Parathyroid adenoma (tissue), 2 donors: ENCODE measurements around the gene ZNF12.

Experiments
- H2AFZ ChIP-seq: fragments of 300-600 bp; sonication (generic); one replicate; pipeline ENCODE4 v1.7.0; 2017; ENCODE audit warnings: antibody characterized with exemption, mild to moderate bottlenecking
- H3K27ac ChIP-seq: fragments of 300-600 bp; sonication (generic); one replicate; pipeline ENCODE4 v1.7.0; 2017
- H3K27me3 ChIP-seq: fragments of 300-600 bp; sonication (generic); one replicate; pipeline ENCODE4 v1.7.0; 2017; ENCODE audit warnings: low read length; ENCODE audit not compliant: control insufficient read depth, insufficient read depth
- H3K36me3 ChIP-seq: fragments of 300-600 bp; sonication (generic); one replicate; pipeline ENCODE4 v1.7.0; 2017; ENCODE audit warnings: low read length; ENCODE audit not compliant: control insufficient read depth, insufficient read depth
- H3K4me1 ChIP-seq: fragments of 300-600 bp; sonication (generic); one replicate; pipeline ENCODE4 v1.7.0; 2017; ENCODE audit warnings: control low read depth
- H3K4me2 ChIP-seq: fragments of 300-600 bp; sonication (generic); one replicate; pipeline ENCODE4 v1.7.0; 2017; ENCODE audit warnings: low read length
- H3K4me3 ChIP-seq: fragments of 300-600 bp; sonication (generic); one replicate; pipeline ENCODE4 v1.7.0; 2017; ENCODE audit warnings: low read depth, low read length
- H3K79me2 ChIP-seq: fragments of 300-600 bp; sonication (generic); one replicate; pipeline ENCODE4 v1.7.0; 2017; ENCODE audit warnings: control low read depth
- H3K9ac ChIP-seq: fragments of 300-600 bp; sonication (generic); one replicate; pipeline ENCODE4 v1.7.0; 2017; ENCODE audit warnings: mild to moderate bottlenecking
- H3K9me3 ChIP-seq: fragments of 300-600 bp; sonication (generic); one replicate; pipeline ENCODE4 v1.7.0; 2017; ENCODE audit warnings: low read length; ENCODE audit not compliant: control insufficient read depth
- TF ChIP-seq, protein P1 (sequence below): fragments of 300-600 bp; sonication (generic); IDR thresholded peaks from one replicate; pipeline ENCODE4 v1.7.0; 2017; ENCODE audit warnings: antibody characterized with exemption, mild to moderate bottlenecking
- donor health status: primary hyperparathyroidism.

ZNF12 gene

DNA sequence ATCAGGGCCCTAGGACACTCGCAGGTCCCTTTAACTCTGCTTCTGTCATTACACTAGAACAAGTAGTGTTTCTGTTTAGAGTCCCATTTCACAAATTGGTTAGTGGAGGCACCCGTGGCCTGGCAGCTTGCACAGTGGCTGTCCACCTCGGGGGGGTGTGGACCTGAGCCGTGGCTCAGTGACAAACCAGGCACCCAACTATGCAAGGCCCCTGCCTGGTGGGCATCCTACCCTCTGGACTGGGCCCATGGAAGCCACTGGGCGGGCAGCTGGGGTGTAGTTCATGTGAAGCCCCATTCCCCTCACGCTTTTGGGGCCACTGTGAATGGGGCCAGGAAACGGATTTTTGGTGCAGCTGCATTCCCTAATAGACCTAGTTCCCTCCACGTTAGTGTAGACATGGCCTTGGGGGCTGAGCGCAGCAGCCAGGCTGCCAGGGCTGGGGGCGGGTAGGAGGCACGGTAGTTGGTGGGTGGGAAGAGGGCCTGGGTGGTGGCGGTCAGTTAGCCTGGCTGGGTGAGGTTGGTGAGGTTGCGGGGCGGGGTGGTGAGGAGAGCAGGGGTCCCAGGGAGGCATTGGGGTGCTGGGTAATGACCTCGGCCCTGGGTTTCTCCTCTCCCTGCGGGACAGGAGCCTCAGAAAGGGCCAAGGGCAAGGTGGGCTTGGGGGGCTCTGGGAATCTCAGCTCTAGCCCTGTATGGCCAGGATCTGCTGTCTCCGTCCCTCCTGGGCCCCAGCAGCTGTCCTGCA, 50.9 kb downstream of the ZNF12 start:
- Histone ChIP-seq H3K4me1 (peaks cover 6% of the 10 kb centered on the region), H3K27ac (no peak overlapping the region), H3K9me3 (no peaks in the 10 kb centered on the region), H3K9ac (no peak overlapping the region), H3K4me3 (no peak overlapping the region), H3K79me2 (no peaks in the 10 kb centered on the region), H3K4me2 (no peak overlapping the region), H2AFZ (no peak overlapping the region), H3K27me3 (no peaks in the 10 kb centered on the region), H3K36me3 (no peaks in the 10 kb centered on the region)
- TF ChIP-seq, protein P1, sequence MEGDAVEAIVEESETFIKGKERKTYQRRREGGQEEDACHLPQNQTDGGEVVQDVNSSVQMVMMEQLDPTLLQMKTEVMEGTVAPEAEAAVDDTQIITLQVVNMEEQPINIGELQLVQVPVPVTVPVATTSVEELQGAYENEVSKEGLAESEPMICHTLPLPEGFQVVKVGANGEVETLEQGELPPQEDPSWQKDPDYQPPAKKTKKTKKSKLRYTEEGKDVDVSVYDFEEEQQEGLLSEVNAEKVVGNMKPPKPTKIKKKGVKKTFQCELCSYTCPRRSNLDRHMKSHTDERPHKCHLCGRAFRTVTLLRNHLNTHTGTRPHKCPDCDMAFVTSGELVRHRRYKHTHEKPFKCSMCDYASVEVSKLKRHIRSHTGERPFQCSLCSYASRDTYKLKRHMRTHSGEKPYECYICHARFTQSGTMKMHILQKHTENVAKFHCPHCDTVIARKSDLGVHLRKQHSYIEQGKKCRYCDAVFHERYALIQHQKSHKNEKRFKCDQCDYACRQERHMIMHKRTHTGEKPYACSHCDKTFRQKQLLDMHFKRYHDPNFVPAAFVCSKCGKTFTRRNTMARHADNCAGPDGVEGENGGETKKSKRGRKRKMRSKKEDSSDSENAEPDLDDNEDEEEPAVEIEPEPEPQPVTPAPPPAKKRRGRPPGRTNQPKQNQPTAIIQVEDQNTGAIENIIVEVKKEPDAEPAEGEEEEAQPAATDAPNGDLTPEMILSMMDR, result no peak

DNA sequence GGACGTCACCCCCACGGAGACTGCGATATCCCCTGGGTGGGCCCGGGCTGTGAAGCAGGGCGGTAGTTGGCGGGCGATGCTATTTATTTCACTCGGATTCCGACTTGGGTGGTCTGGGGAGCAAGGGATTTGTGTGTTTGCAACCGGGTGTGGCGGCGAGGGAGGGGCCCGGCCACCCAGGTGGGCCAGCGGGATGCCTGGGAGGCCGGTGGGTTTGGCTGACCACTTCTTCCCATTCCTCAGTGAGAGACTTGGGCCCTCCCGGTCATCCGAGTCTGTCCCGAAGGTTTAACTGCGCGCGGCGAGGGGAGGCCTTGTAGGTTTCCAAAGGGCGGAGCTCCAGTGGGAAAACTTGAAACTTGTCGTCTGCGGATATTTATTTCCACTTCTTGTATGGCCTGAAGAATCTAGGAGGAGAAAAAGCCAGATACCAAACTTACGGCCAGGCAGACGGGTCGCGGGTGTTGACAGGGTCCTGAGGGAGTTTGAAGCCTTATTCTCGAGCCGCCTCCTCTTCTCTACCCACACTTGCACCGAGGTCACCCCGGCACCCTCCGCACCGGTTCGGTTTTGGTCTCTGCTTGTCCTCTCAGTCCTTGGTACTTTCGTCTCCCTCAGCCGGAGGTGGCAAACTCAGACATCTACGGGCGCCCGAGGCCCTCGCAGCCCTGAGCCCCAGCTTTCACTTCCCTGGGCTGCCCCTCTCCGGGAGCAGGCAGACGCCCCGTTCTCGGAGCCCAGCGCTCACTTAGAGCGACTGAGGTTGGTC, 51.7 kb downstream of the ZNF12 start:
- Histone ChIP-seq H3K4me1 (peaks cover 6% of the 10 kb centered on the region), H3K9me3 (no peaks in the 10 kb centered on the region), H3K27me3 (no peaks in the 10 kb centered on the region), H3K27ac (no peak overlapping the region), H3K79me2 (no peaks in the 10 kb centered on the region), H3K36me3 (no peaks in the 10 kb centered on the region), H3K4me2 (no peak overlapping the region), H3K9ac (no peak overlapping the region), H2AFZ (no peak overlapping the region), H3K4me3 (no peak overlapping the region)
- TF ChIP-seq, protein P1, result no peak

DNA sequence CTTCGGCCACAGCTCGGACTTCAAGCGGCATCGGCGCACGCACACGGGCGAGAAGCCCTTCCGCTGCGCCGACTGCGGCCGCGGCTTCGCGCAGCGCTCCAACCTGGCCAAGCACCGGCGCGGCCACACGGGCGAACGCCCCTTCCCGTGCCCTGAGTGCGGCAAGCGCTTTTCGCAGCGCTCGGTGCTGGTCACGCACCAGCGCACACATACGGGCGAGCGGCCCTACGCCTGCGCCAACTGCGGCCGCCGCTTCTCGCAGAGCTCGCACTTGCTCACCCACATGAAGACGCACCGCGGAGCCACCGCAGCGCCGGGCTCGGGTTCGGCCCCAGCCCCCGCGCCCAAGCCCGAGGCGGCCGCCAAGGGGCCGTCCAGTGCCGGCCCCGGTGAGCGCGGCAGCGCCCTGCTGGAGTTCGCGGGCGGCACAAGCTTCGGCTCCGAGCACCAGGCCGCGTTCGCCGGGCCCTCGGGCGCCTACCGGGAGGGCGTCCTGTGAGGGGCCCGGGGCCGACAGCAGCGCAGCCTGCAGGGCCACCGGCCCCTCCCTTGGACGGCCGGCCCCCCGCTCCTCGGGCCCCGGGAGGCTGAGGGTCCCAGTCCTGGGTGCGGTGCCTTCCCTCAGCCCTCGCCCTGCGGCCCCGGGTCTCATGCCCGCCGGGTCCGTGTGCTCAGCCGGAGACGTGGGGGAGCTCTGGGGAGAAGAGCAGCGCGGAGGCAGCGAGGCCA, 52.5 kb downstream of the ZNF12 start:
- Histone ChIP-seq H3K9ac (no peak overlapping the region), H3K36me3 (no peaks in the 10 kb centered on the region)
- TF ChIP-seq, protein P1, result no peak

DNA sequence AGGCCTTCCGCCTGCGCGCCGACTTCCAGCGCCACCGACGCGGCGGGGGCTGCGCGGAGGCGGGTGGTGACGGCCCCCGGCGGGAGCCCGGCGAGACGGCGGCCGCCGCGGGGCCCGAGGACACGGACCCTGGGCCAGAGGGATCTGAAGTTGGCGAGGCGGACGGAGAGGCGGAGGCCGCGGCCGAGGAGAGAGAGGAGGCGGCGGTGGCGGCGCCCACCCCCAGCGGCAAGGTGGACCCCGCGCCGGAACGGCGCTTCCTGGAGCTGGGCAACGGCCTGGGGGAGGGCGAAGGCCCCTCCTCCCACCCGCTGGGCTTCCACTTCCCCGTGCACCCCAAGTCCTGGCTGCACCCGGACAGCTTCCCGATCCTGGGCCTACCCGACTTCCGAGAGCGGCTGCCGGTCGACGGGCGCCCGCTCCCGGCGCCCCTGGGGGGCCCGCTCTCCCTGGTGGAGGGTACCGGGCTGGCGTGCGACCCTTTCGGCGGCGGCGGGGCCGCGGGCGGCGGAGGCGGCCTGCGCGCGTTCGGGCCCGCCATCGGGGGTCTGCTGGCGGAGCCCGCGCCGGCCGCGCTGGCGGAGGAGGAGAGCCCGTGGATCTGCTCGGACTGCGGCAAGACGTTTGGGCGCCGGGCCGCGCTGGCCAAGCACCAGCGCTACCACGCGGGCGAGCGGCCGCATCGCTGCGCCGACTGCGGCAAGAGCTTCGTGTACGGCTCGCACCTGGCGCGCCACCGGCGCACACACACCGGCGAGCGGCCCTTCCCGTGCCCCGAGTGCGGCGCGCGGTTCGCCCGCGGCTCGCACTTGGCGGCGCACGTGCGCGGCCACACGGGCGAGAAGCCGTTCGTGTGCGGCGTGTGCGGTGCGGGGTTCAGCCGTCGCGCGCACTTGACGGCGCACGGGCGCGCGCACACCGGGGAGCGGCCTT, 53.4 kb downstream of the ZNF12 start:
- Histone ChIP-seq H3K79me2 (no peaks in the 10 kb centered on the region), H3K4me3 (no peak overlapping the region), H3K27ac (no peak overlapping the region), H3K9ac (no peak overlapping the region), H3K4me1 (no peaks in the 10 kb centered on the region), H3K4me2 (no peak overlapping the region), H3K36me3 (no peaks in the 10 kb centered on the region), H2AFZ (no peak overlapping the region), H3K27me3 (no peaks in the 10 kb centered on the region), H3K9me3 (no peaks in the 10 kb centered on the region)
- TF ChIP-seq, protein P1, result no peak

More for the DNA sequence above, 52.5 kb downstream of the ZNF12 start:
- H3K27me3 ChIP-seq, result no peaks in the 10 kb centered on the region
- no peaks in the 10 kb centered on the region for H3K9me3 ChIP-seq
- peaks cover 4% of the 10 kb centered on the region for H3K4me1 ChIP-seq
- H3K4me3 ChIP-seq, result no peak overlapping the region
- H3K27ac ChIP-seq, result no peak overlapping the region
- H3K79me2 ChIP-seq, result no peaks in the 10 kb centered on the region
- H3K4me2 ChIP-seq, result no peak overlapping the region
- no peak overlapping the region for H2AFZ ChIP-seq
